Measurements from ENCODE around the gene LUZP2. TPM values are rescaled to one million over a fixed set of nuclear protein-coding genes. Genes with fewer than 3 reads are reported as not detected.

Gene LUZP2
- total and polyA plus RNA-seq, 10 donors: 0.03 to 2.9 (median 0.40) TPM; not detected in 3

GRCh38 chr11:24572376-24572775 is 75.5 kb downstream of the LUZP2 start:
- intact Hi-C loops (cut with DNase I; ENCODE audit: low total_unique reads): no loop called here
- Histone ChIP-seq H3K4me3 (no peak overlapping the region), H3K27ac (no peak overlapping the region), H3K27me3 (replicated peaks in 1 of 7) (no peaks in the 10 kb centered on the region), H3K4me1 (no peaks in the 10 kb centered on the region), H3K36me3 (no peaks in the 10 kb centered on the region), H3K9me3 (no peaks in the 10 kb centered on the region)
- TF ChIP-seq POLR2AphosphoS5 (IDR thresholded peaks at IDR 0.05) (no peak), POLR2A (IDR thresholded peaks at IDR 0.05) (no peak), CTCF (IDR thresholded peaks at IDR 0.05 in 8 of 11, conservative IDR thresholded peaks at IDR 0.05 in 3 of 11) (no peak)
- WGBS, 5 donors: 62 to 84% (median 75%) methylated on average over 1 of the region's 1 CpG
- no peak for DNase-seq

GRCh38 chr11:24574461-24574860 is 77.6 kb downstream of the LUZP2 start:
- intact Hi-C loops (cut with DNase I; ENCODE audit: low total_unique reads): no loop called here
- Histone ChIP-seq H3K4me3 (no peak overlapping the region), H3K27me3 (replicated peaks in 1 of 7) (no peaks in the 10 kb centered on the region), H3K36me3 (no peaks in the 10 kb centered on the region), H3K4me1 (no peaks in the 10 kb centered on the region), H3K27ac (no peak overlapping the region), H3K9me3 (no peaks in the 10 kb centered on the region)
- no peak for DNase-seq
- WGBS, 5 donors: 67 to 85% (median 78%) methylated on average over 1 of the region's 1 CpG
- TF ChIP-seq POLR2A (IDR thresholded peaks at IDR 0.05) (no peak), CTCF (IDR thresholded peaks at IDR 0.05 in 8 of 11, conservative IDR thresholded peaks at IDR 0.05 in 3 of 11) (no peak), POLR2AphosphoS5 (IDR thresholded peaks at IDR 0.05) (no peak)

- Histone ChIP-seq H3K9me3 (no peaks in the 10 kb centered on the region), H3K36me3 (no peaks in the 10 kb centered on the region), H3K4me1 (no peaks in the 10 kb centered on the region), H3K4me3 (no peak overlapping the region), H3K27ac (no peak overlapping the region), H3K27me3 (replicated peaks in 1 of 7) (no peaks in the 10 kb centered on the region)
- DNase-seq: no peak
- WGBS, 5 donors: 57 to 74% (median 62%) methylated on average over 2 of the region's 2 CpGs
- TF ChIP-seq POLR2A (IDR thresholded peaks at IDR 0.05): no peak
- no peak for TF ChIP-seq CTCF (IDR thresholded peaks at IDR 0.05 in 8 of 11, conservative IDR thresholded peaks at IDR 0.05 in 3 of 11)
- TF ChIP-seq POLR2AphosphoS5 (IDR thresholded peaks at IDR 0.05): no peak
- intact Hi-C loops (cut with DNase I; ENCODE audit: low total_unique reads): no loop called here
These were observed 78.5 kb downstream of the LUZP2 start for GRCh38 chr11:24575392-24575791.

- Histone ChIP-seq H3K4me3 (no peak overlapping the region), H3K36me3 (no peaks in the 10 kb centered on the region), H3K27ac (no peak overlapping the region), H3K27me3 (replicated peaks in 1 of 7) (no peaks in the 10 kb centered on the region), H3K4me1 (no peaks in the 10 kb centered on the region), H3K9me3 (peaks cover 0 to 6% (median 0%) of the 10 kb centered on the region in 8 donors)
- intact Hi-C loops (cut with DNase I; ENCODE audit: low total_unique reads): no loop called here
- no peak for TF ChIP-seq CTCF (IDR thresholded peaks at IDR 0.05 in 8 of 11, conservative IDR thresholded peaks at IDR 0.05 in 3 of 11)
- TF ChIP-seq POLR2AphosphoS5 (IDR thresholded peaks at IDR 0.05): no peak
- DNase-seq: no peak
- 77 to 93% (median 81%) methylated on average over 1 of the region's 1 CpG for WGBS, 5 donors
These were observed 88.3 kb downstream of the LUZP2 start for GRCh38 chr11:24585192-24585591.
